Vagina (tissue), 2 donors: ENCODE data around the gene ADCY5. TPM values are rescaled to one million over a fixed set of nuclear protein-coding genes. Genes with fewer than 3 reads are reported as not detected.

Source experiments
- DNase-seq, 2 donors: peaks; one replicate each; pipeline ENCODE4 v3.0.0-alpha.2; 2017; ENCODE audit errors: extremely low spot score in 2 of 2
- H3K27ac ChIP-seq: fragments of 200-600 bp; sonication (generic); one replicate; pipeline ENCODE4 v1.5.1; 2019
- H3K27me3 ChIP-seq: fragments of 200-600 bp; sonication (generic); one replicate; pipeline ENCODE4 v1.5.1; 2019
- H3K36me3 ChIP-seq, 2 donors: fragments of 200-600 bp; sonication (generic); one replicate each; pipeline ENCODE4 v1.5.1; 2017 to 2019
- H3K4me1 ChIP-seq: fragments of 200-600 bp; sonication (generic); one replicate; pipeline ENCODE4 v1.5.1; 2019
- H3K4me3 ChIP-seq, 2 donors: fragments of 200-600 bp; sonication (generic); 1 replicate in 1 of 2; 2 replicates in 1 of 2; pipeline ENCODE4 v1.5.1; 2016 to 2019
- H3K9me3 ChIP-seq: fragments of 200-600 bp; sonication (generic); one replicate; pipeline ENCODE4 v1.5.1; 2019
- CTCF ChIP-seq, 3 experiments: fragments of 450-650 bp in 2 of 3; fragments of 200-600 bp in 1 of 3; sonication (generic) in 1 of 3; IDR thresholded peaks; one replicate each; pipeline ENCODE4 v1.5.1; 2017 to 2019; ENCODE audit warnings: antibody characterized with exemption in 3 of 3, mild to moderate bottlenecking in 2 of 3, moderate library complexity in 2 of 3
- POLR2A ChIP-seq, 2 donors: fragments of 450-650 bp; IDR thresholded peaks; one replicate each; pipeline ENCODE4 v1.6.1; 2017; ENCODE audit warnings: antibody characterized with exemption in 2 of 2, mild to moderate bottlenecking in 2 of 2, moderate library complexity in 2 of 2
- POLR2AphosphoS5 ChIP-seq, 2 donors: sonication (generic); formaldehyde crosslinking; IDR thresholded peaks; one replicate each; pipeline ENCODE4 v1.9.0; 2017; ENCODE audit warnings: antibody characterized with exemption in 2 of 2, mild to moderate bottlenecking in 2 of 2, low read depth in 1 of 2; ENCODE audit not compliant: insufficient read depth in 1 of 2
- intact Hi-C: fragments of 100-400 bp; cut with DNase I; formaldehyde crosslinking; loops from one replicate; pipeline ENCODE4 v1.15.1; 2023
- total RNA-seq: library from RNA; depleted of rRNA; stranded (reverse); fragments of >200 nt; gene quantifications from one replicate; pipeline ENCODE4 v1.2.3, GENCODE V29; 2016

ADCY5 gene
- total RNA-seq, 1 donor from 2014 or later = 16.7 TPM

- H3K27me3 ChIP-seq = no peaks in the 10 kb centered on the region
- intact Hi-C loops = no loop called here
- peaks cover 21% of the 10 kb centered on the region for H3K4me1 ChIP-seq
- H3K9me3 ChIP-seq = no peaks in the 10 kb centered on the region
- peak overlapping the region; percentile 21 to 58 for H3K4me3 ChIP-seq
- TF ChIP-seq POLR2AphosphoS5 (IDR thresholded peaks at IDR 0.05; ENCODE audit: insufficient read depth in 1 of 2, low read depth in 1 of 2) (no peak), CTCF (IDR thresholded peaks at IDR 0.05) (no peak), POLR2A (IDR thresholded peaks at IDR 0.05) (no peak)
- no peaks in the 10 kb centered on the region for H3K36me3 ChIP-seq
- DNase-seq = no peak
- H3K27ac ChIP-seq = no peak overlapping the region
Observed at GRCh38 chr3:123445702-123446101, 3.2 kb downstream of the ADCY5 start.

- TF ChIP-seq CTCF (IDR thresholded peaks at IDR 0.05) (no peak), POLR2AphosphoS5 (IDR thresholded peaks at IDR 0.05; ENCODE audit: insufficient read depth in 1 of 2, low read depth in 1 of 2) (no peak), POLR2A (IDR thresholded peaks at IDR 0.05) (no peak)
- Histone ChIP-seq H3K4me3 (peak overlapping the region in 1 of 2 donors; percentile 21), H3K4me1 (peaks cover 11% of the 10 kb centered on the region), H3K27ac (no peak overlapping the region), H3K9me3 (no peaks in the 10 kb centered on the region), H3K27me3 (no peaks in the 10 kb centered on the region), H3K36me3 (no peaks in the 10 kb centered on the region)
- intact Hi-C loops = no loop called here
- no peak for DNase-seq
Observed at GRCh38 chr3:123444744-123445143, 4.1 kb downstream of the ADCY5 start.

- intact Hi-C loops = no loop called here
- DNase-seq = no peak
- Histone ChIP-seq H3K9me3 (no peaks in the 10 kb centered on the region), H3K4me1 (peaks cover 10% of the 10 kb centered on the region), H3K27ac (no peak overlapping the region), H3K27me3 (no peaks in the 10 kb centered on the region), H3K36me3 (no peaks in the 10 kb centered on the region), H3K4me3 (no peak overlapping the region)
- no peak for TF ChIP-seq CTCF (IDR thresholded peaks at IDR 0.05)
- TF ChIP-seq POLR2A (IDR thresholded peaks at IDR 0.05) = no peak
Observed at GRCh38 chr3:123444023-123444422, 4.9 kb downstream of the ADCY5 start.

- no peaks in the 10 kb centered on the region for H3K36me3 ChIP-seq
- H3K27me3 ChIP-seq = no peaks in the 10 kb centered on the region
- TF ChIP-seq POLR2AphosphoS5 (IDR thresholded peaks at IDR 0.05; ENCODE audit: insufficient read depth in 1 of 2, low read depth in 1 of 2) (no peak), POLR2A (IDR thresholded peaks at IDR 0.05) (no peak), CTCF (IDR thresholded peaks at IDR 0.05) (no peak)
- H3K27ac ChIP-seq = no peak overlapping the region
- no peaks in the 10 kb centered on the region for H3K4me1 ChIP-seq
- no peak for DNase-seq
- intact Hi-C loops = no loop called here
- H3K9me3 ChIP-seq = no peaks in the 10 kb centered on the region
- no peak overlapping the region for H3K4me3 ChIP-seq
Observed at GRCh38 chr3:123442908-123443307, 6.0 kb downstream of the ADCY5 start.

- H3K27ac ChIP-seq = no peak overlapping the region
Observed at GRCh38 chr3:123442125-123442524, 6.8 kb downstream of the ADCY5 start.

More at GRCh38 chr3:123442125-123442524, 6.8 kb downstream of the ADCY5 start:
- no peaks in the 10 kb centered on the region for H3K9me3 ChIP-seq
- H3K36me3 ChIP-seq = no peaks in the 10 kb centered on the region
- intact Hi-C loops = no loop called here
- no peaks in the 10 kb centered on the region for H3K4me1 ChIP-seq
- DNase-seq = no peak
- H3K4me3 ChIP-seq = no peak overlapping the region
- H3K27me3 ChIP-seq = no peaks in the 10 kb centered on the region
- no peak for TF ChIP-seq CTCF (IDR thresholded peaks at IDR 0.05)
- no peak for TF ChIP-seq POLR2AphosphoS5 (IDR thresholded peaks at IDR 0.05; ENCODE audit: insufficient read depth in 1 of 2, low read depth in 1 of 2)
- TF ChIP-seq POLR2A (IDR thresholded peaks at IDR 0.05) = no peak
